Loucy (cell line): ENCODE results near the gene TMEM181.

ENCODE experiments used
- EZH2phosphoT487 ChIP-seq: fragments of 200-600 bp; IDR thresholded peaks from 2 replicates; pipeline ENCODE4 v1.6.1; 2018; ENCODE audit warnings: antibody characterized with exemption, mild to moderate bottlenecking, moderate library complexity, borderline replicate concordance
- TF ChIP-seq, protein P1 (sequence below): fragments of 200-600 bp; sonication (generic); conservative IDR thresholded peaks from 2 replicates; pipeline ENCODE4 v1.5.1; 2014; ENCODE audit warnings: mild to moderate bottlenecking, antibody characterized with exemption, low read length

- TF ChIP-seq, protein P1, sequence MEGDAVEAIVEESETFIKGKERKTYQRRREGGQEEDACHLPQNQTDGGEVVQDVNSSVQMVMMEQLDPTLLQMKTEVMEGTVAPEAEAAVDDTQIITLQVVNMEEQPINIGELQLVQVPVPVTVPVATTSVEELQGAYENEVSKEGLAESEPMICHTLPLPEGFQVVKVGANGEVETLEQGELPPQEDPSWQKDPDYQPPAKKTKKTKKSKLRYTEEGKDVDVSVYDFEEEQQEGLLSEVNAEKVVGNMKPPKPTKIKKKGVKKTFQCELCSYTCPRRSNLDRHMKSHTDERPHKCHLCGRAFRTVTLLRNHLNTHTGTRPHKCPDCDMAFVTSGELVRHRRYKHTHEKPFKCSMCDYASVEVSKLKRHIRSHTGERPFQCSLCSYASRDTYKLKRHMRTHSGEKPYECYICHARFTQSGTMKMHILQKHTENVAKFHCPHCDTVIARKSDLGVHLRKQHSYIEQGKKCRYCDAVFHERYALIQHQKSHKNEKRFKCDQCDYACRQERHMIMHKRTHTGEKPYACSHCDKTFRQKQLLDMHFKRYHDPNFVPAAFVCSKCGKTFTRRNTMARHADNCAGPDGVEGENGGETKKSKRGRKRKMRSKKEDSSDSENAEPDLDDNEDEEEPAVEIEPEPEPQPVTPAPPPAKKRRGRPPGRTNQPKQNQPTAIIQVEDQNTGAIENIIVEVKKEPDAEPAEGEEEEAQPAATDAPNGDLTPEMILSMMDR = no peak
- TF ChIP-seq EZH2phosphoT487 = no peak
These were observed 79.2 kb downstream of the TMEM181 start for GRCh38 chr6:158639056-158639455.
